ENCODE results near the gene KAT6B. TPM values are rescaled to one million over a fixed set of nuclear protein-coding genes. Genes with fewer than 3 reads are reported as not detected.

Gene KAT6B
- total RNA-seq, 1 donor from 2014 or later: 41.1 TPM

GRCh38 chr10:74976565-74976964 is 150.2 kb downstream of the KAT6B start:
- no peak overlapping the region for H3K4me3 ChIP-seq
- TF ChIP-seq CTCF (IDR thresholded peaks at IDR 0.05): no peak
- H3K36me3 ChIP-seq: peaks cover 9 to 17% of the 10 kb centered on the region in 2 donors
- H3K27me3 ChIP-seq: no peaks in the 10 kb centered on the region
- no peak overlapping the region for H3K27ac ChIP-seq
- intact Hi-C loops (cut with DNase I): no loop called here
- no peak for DNase-seq (ENCODE audit: low spot score in 2 of 2)
- H3K9me3 ChIP-seq: no peaks in the 10 kb centered on the region
- peaks cover 0 to 2% of the 10 kb centered on the region in 2 donors for H3K4me1 ChIP-seq

- Histone ChIP-seq H3K27me3 (no peaks in the 10 kb centered on the region), H3K4me3 (no peak overlapping the region), H3K27ac (no peak overlapping the region), H3K36me3 (peaks cover 9 to 20% of the 10 kb centered on the region in 2 donors), H3K9me3 (no peaks in the 10 kb centered on the region), H3K4me1 (peaks cover 0 to 2% of the 10 kb centered on the region in 2 donors)
- intact Hi-C loops (cut with DNase I): no loop called here
- TF ChIP-seq CTCF (IDR thresholded peaks at IDR 0.05): no peak
- DNase-seq (ENCODE audit: low spot score in 2 of 2): no peak
Observed at GRCh38 chr10:74977072-74977471, 150.7 kb downstream of the KAT6B start.

DNA sequence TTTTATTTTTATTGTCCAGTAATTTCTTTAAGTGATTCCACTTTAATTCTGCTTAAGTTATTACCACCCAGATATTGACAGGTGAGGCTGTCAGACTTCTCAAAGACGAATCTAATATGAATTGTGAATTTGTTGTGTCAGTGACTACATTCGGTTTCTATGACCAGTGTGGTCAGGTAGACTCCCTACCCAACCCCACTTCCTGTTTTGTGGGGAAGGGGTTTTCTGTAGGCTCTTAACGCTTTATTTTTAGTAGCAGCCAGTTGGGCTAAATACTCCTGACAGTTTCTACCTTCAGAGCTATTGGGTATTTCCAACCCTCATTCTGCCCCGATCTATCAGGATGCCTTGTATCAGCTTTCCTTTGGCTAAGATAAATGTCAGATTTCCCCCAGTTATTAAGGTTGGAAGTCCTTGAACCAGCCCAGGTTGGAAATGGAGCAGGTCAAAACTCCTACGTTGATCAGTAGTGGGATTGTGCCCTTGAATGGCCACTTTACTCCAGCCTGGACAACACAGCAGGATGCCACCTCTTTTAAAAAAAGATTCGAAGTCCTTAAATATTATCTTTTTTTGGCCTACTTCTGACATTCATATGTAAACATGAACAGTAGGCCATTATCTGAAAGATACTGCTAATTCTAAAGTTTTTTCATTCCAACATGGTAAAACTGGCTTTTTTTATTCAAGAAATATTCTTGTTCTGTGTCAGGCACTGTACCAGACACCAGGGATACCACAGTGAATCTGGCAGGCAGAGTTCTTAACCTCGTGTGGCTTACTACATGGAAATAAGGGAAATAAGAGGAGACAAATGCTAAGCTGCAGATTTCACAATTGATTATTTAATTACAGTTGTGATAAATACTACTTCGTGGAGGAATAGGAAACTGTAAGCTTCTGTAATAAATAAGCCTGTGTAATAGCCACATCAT is 151.8 kb downstream of the KAT6B start:
- intact Hi-C loops (cut with DNase I): no loop called here
- TF ChIP-seq CTCF (IDR thresholded peaks at IDR 0.05): no peak
- no peak for DNase-seq (ENCODE audit: low spot score in 2 of 2)

GRCh38 chr10:74981831-74982633 is 155.6 kb downstream of the KAT6B start:
- DNase-seq (ENCODE audit: low spot score in 2 of 2): no peak
- Histone ChIP-seq H3K36me3 (peaks cover 5 to 8% of the 10 kb centered on the region in 2 donors), H3K4me1 (no peaks in the 10 kb centered on the region), H3K4me3 (no peak overlapping the region), H3K27me3 (no peaks in the 10 kb centered on the region), H3K27ac (no peak overlapping the region), H3K9me3 (no peaks in the 10 kb centered on the region)
- TF ChIP-seq CTCF (IDR thresholded peaks at IDR 0.05): no peak
- intact Hi-C loops (cut with DNase I): no loop called here

More for the DNA sequence above, 151.8 kb downstream of the KAT6B start:
- H3K27ac ChIP-seq: no peak overlapping the region
- H3K9me3 ChIP-seq: no peaks in the 10 kb centered on the region
- peaks cover 9 to 25% of the 10 kb centered on the region in 2 donors for H3K36me3 ChIP-seq
- H3K27me3 ChIP-seq: no peaks in the 10 kb centered on the region
- peaks cover 0 to 2% of the 10 kb centered on the region in 2 donors for H3K4me1 ChIP-seq
- no peak overlapping the region for H3K4me3 ChIP-seq

GRCh38 chr10:74982634-74982982 is 156.2 kb downstream of the KAT6B start:
- H3K9me3 ChIP-seq: no peaks in the 10 kb centered on the region
- intact Hi-C loops (cut with DNase I): no loop called here
- no peaks in the 10 kb centered on the region for H3K4me1 ChIP-seq
- no peak for TF ChIP-seq CTCF (IDR thresholded peaks at IDR 0.05)
- H3K27ac ChIP-seq: no peak overlapping the region
- peaks cover 5 to 8% of the 10 kb centered on the region in 2 donors for H3K36me3 ChIP-seq
- no peak overlapping the region for H3K4me3 ChIP-seq
- H3K27me3 ChIP-seq: no peaks in the 10 kb centered on the region
- no peak for DNase-seq (ENCODE audit: low spot score in 2 of 2)
